ENCODE data around the gene CTNNBL1. TPM values are rescaled to one million over a fixed set of nuclear protein-coding genes. Genes with fewer than 3 reads are reported as not detected.

CTNNBL1 gene
- polyA plus RNA-seq, 1 of the 3 experiments (the other 2 are of a cell fraction) = 29.5 TPM

DNA sequence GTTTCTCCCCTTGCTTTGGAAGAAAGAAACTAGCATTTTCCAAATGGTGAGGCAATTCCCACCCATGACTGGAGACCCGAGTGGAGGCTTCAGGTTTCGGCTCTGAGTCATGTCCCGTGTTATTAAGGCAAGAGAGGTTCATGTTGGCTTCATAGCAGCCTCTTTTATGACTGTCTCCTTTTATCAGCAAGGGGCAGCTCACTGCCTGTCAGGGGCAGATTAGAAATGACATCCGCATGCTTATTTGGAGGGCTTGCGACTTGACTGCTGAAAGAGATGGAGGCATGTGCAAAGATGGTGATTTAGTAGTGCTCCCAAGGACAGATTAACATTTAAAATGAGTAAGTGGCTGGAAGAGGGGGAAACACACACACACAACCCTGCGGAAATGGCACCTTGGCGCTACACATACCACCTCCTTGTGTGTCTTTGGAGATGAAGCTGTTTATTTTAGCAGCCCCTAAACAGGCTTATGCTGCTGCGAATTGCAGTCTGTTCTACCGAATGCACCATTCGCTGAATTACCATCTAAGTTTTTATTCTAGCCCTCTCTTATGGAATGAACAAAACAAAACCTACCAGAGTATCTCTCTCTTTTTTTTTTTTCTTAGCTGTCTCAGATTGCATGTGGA is 157.0 kb downstream of the CTNNBL1 start:
- H2AFZ ChIP-seq (ENCODE audit: low read depth) = no peak overlapping the region
- 82% methylated on average over 10 of the region's 10 CpGs for WGBS (ENCODE audit: low lambda C conversion rate)
- no peak overlapping the region for H3K9ac ChIP-seq
- no peak for DNase-seq
- H3K79me2 ChIP-seq (ENCODE audit: insufficient read depth) = no peaks in the 10 kb centered on the region
- H3K27ac ChIP-seq (ENCODE audit: low read depth in 2 of 2, low read length in 1 of 2) = no peak overlapping the region
- H3K4me3 ChIP-seq (ENCODE audit: low read depth in 2 of 2, low read length in 1 of 2) = no peak overlapping the region
- POLR2A ChIA-PET = no interaction called here
- H3K4me1 ChIP-seq (ENCODE audit: control insufficient read depth in 1 of 2, insufficient read depth in 2 of 2, low read depth in 1 of 2, low read length in 1 of 2) = peaks cover 0 to 3% of the 10 kb centered on the region in 2 experiments; a peak in 1 of 4 replicates
- no peaks in the 10 kb centered on the region for H4K20me1 ChIP-seq (ENCODE audit: insufficient read depth)
- no peaks in the 10 kb centered on the region for H3K9me3 ChIP-seq
- TF ChIP-seq, protein P1, sequence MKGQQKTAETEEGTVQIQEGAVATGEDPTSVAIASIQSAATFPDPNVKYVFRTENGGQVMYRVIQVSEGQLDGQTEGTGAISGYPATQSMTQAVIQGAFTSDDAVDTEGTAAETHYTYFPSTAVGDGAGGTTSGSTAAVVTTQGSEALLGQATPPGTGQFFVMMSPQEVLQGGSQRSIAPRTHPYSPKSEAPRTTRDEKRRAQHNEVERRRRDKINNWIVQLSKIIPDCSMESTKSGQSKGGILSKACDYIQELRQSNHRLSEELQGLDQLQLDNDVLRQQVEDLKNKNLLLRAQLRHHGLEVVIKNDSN (IDR thresholded peaks at IDR 0.05; ENCODE audit: borderline replicate concordance, low read depth) = no peak
- TF ChIP-seq FOSL2 (IDR thresholded peaks at IDR 0.05; ENCODE audit: borderline replicate concordance, low read depth) = no peak
- no peak for TF ChIP-seq SMC3 (IDR thresholded peaks at IDR 0.05; ENCODE audit: low read depth, low read length)
- TF ChIP-seq, protein P2, sequence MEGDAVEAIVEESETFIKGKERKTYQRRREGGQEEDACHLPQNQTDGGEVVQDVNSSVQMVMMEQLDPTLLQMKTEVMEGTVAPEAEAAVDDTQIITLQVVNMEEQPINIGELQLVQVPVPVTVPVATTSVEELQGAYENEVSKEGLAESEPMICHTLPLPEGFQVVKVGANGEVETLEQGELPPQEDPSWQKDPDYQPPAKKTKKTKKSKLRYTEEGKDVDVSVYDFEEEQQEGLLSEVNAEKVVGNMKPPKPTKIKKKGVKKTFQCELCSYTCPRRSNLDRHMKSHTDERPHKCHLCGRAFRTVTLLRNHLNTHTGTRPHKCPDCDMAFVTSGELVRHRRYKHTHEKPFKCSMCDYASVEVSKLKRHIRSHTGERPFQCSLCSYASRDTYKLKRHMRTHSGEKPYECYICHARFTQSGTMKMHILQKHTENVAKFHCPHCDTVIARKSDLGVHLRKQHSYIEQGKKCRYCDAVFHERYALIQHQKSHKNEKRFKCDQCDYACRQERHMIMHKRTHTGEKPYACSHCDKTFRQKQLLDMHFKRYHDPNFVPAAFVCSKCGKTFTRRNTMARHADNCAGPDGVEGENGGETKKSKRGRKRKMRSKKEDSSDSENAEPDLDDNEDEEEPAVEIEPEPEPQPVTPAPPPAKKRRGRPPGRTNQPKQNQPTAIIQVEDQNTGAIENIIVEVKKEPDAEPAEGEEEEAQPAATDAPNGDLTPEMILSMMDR (IDR thresholded peaks at IDR 0.05) = no peak
- TF ChIP-seq ELF1 (IDR thresholded peaks at IDR 0.05) = no peak
- TF ChIP-seq GATA2 (CRISPR knock-in tag; IDR thresholded peaks at IDR 0.05) = no peak
- TF ChIP-seq, protein P3, sequence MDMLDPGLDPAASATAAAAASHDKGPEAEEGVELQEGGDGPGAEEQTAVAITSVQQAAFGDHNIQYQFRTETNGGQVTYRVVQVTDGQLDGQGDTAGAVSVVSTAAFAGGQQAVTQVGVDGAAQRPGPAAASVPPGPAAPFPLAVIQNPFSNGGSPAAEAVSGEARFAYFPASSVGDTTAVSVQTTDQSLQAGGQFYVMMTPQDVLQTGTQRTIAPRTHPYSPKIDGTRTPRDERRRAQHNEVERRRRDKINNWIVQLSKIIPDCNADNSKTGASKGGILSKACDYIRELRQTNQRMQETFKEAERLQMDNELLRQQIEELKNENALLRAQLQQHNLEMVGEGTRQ (IDR thresholded peaks at IDR 0.05; ENCODE audit: borderline replicate concordance, low read depth, low read length) = no peak
- no peak for TF ChIP-seq YY1 (IDR thresholded peaks at IDR 0.05; ENCODE audit: low read depth)
- no peak for TF ChIP-seq NRF1 (IDR thresholded peaks at IDR 0.05; ENCODE audit: low read depth, low read length)
- TF ChIP-seq FOXJ3 (CRISPR knock-in tag; IDR thresholded peaks at IDR 0.05) = no peak
- TF ChIP-seq RAD21 (IDR thresholded peaks at IDR 0.05; ENCODE audit: low read length) = no peak
- no peak for TF ChIP-seq TAF1 (IDR thresholded peaks at IDR 0.05; ENCODE audit: borderline replicate concordance, low read depth, low read length)
- TF ChIP-seq SIN3A (IDR thresholded peaks at IDR 0.05; ENCODE audit: borderline replicate concordance, low read depth, low read length) = no peak
- TF ChIP-seq EZH2phosphoT487 (IDR thresholded peaks at IDR 0.05; ENCODE audit: borderline replicate concordance, low read depth) = no peak
- TF ChIP-seq GABPA (IDR thresholded peaks at IDR 0.05; ENCODE audit: low read depth) = no peak
- TF ChIP-seq, protein P4, sequence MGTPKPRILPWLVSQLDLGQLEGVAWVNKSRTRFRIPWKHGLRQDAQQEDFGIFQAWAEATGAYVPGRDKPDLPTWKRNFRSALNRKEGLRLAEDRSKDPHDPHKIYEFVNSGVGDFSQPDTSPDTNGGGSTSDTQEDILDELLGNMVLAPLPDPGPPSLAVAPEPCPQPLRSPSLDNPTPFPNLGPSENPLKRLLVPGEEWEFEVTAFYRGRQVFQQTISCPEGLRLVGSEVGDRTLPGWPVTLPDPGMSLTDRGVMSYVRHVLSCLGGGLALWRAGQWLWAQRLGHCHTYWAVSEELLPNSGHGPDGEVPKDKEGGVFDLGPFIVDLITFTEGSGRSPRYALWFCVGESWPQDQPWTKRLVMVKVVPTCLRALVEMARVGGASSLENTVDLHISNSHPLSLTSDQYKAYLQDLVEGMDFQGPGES (IDR thresholded peaks at IDR 0.05; ENCODE audit: low read depth, low read length) = no peak
- H3K9me2 ChIP-seq = no peaks in the 10 kb centered on the region
- no peaks in the 10 kb centered on the region for H3F3A ChIP-seq (replicated peaks; ENCODE audit: insufficient read depth)
- CTCF ChIA-PET = interaction anchor here (0.8 to 1.5 kb wide), 2 partner anchors 12 to 286 kb away, joined by 4 to 5 read pairs; no protein-coding TSS in a partner anchor
- H3K4me2 ChIP-seq = no peak overlapping the region
- no peaks in the 10 kb centered on the region for H3K27me3 ChIP-seq (ENCODE audit: insufficient read depth)
- peaks cover 0 to 35% of the 10 kb centered on the region in 2 experiments for H3K36me3 ChIP-seq (replicated peaks in 1 of 2; ENCODE audit: control insufficient read depth in 1 of 2, insufficient read depth in 2 of 2, low read length in 1 of 2)

All from SK-N-SH (cell line).